HFF-Myc (cell line): Measurements from ENCODE around the gene AKAP17A.

Experiments
- DNase-seq: peaks from one replicate; pipeline ENCODE4 v3.0.0-alpha.2; 2011; ENCODE audit warnings: low read depth; ENCODE audit errors: extremely low read depth
- H3K4me3 ChIP-seq: replicated peaks from 2 replicates; pipeline ENCODE4 v1.5.1; 2011; ENCODE audit warnings: low read depth, mild to moderate bottlenecking, control low read depth, low read length
- CTCF ChIP-seq: IDR thresholded peaks from 2 replicates; pipeline ENCODE4 v1.5.1; 2012; ENCODE audit warnings: mild to moderate bottlenecking, low read depth, low read length, control low read depth; ENCODE audit errors: missing control alignments

AKAP17A gene

GRCh38 chrX:1587161-1587560, 4.2 kb upstream of the AKAP17A start:
- no peak overlapping the region for H3K4me3 ChIP-seq
- DNase-seq: no peak
- no peak for TF ChIP-seq CTCF

DNA sequence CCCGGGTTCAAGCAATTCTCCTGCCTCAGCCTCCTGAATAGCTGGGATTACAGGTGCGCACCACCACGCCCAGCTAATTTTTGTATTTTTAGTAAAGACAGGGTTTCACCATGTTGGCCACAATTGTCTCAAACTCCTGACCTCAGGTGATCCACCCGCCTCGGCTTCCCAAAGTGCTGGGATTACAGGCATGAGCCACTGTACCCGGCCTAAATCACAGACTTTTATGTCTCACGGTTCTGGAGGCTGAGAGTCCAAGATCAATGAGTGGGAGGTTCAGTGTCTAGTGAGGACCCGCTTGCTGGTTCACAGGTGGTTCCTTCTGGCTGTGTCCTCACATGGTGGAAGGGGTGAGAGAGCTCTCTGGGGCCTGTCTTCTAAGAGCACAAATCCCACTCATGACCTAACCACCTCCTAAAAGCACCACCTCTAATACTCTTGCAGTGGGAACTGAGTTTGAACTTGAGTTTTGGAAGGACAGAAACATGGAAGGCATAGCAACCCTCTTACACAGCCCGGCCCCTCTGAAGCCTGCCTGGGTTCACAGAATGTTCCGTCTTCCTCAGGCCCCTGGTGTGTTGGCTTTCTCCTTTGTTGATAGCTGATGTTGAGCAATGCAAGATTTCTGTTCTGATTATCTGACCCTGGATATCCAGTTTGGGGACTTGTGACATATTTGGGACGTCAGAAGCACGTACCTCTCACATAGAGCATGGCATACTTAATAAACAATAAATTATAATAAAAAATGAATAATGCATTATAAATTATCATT, 1.9 kb upstream of the AKAP17A start:
- H3K4me3 ChIP-seq: no peak overlapping the region
- no peak for TF ChIP-seq CTCF
- no peak for DNase-seq

- H3K4me3 ChIP-seq: peak overlapping the region; percentile 79
- no peak for DNase-seq
- TF ChIP-seq CTCF: no peak
These were observed 562 bp downstream of the AKAP17A start for GRCh38 chrX:1591863-1592469.

DNA sequence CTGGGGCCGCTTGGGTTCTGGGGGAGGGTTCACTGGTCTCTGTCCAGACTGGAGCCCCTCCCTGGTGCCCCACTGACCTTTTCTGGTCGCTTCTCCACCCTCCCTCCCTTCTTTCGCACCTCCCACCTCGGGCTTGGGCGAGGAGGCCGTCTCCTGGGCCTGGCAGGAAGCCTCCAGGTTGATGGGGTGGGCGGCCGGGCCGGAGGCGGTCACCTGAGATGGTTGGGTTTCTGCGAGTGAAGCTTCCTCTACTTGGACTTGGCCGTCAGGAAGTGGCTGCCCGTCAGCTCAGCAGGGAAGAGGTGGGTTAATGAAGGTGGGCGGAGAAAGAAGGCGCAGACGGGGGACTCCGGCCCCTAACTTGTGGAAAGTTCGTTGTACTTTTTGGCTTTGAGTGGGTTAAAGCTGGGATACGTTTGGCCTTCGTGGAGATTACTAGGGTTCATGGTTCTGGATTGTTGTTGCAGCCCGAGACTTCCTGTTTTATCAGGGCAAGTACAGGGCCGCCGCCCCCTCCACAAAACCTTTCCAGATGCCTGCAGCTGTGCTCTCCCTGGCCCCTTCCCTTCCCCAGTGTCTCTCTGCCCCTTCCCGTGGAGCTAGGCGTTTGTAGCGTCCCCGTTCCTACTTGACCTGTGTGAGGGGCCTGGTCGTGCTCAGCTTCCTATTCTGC, 1.2 kb downstream of the AKAP17A start:
- TF ChIP-seq CTCF: no peak
- DNase-seq: no peak
- H3K4me3 ChIP-seq: peak overlapping the region; percentile 79

GRCh38 chrX:1593286-1594271, 2.2 kb downstream of the AKAP17A start:
- no peak for DNase-seq
- peak overlapping the region; percentile 79 for H3K4me3 ChIP-seq
- TF ChIP-seq CTCF: no peak

DNA sequence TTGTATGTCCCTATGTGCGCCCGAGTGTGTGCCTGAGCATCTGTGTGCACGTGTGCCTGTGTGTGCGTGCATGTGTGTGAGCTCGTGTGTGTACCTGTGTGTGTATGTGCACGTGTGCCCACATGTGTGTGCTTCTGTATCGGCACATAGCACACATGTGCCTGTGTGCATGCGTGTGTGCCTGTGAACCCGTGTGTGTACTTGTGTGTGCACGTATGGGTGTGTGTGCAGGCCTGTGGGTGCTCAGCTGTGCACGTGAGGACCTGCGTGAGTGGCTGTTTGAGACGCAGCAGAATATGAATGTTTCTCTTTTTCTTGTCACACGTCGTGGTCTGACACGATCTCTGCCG, 4.3 kb downstream of the AKAP17A start:
- TF ChIP-seq CTCF: no peak

More for the DNA sequence above, 4.3 kb downstream of the AKAP17A start:
- H3K4me3 ChIP-seq: no peak overlapping the region
- DNase-seq: no peak
